Liver (tissue), 9 donors: ENCODE data around the gene ARHGEF10L. TPM values are rescaled to one million over a fixed set of nuclear protein-coding genes. Genes with fewer than 3 reads are reported as not detected.

Experiments used
- DNase-seq: peaks from one replicate; pipeline ENCODE4 v3.0.0-alpha.2; 2017; ENCODE audit warnings: low spot score
- H3K27ac ChIP-seq, 2 donors: one replicate each; pipeline ENCODE4 v1.7.0; 2013; ENCODE audit warnings: inconsistent platforms in 2 of 2, low read length in 2 of 2, control low read depth in 1 of 2, low read depth in 1 of 2, mild to moderate bottlenecking in 1 of 2
- H3K27me3 ChIP-seq, 4 donors: one replicate each; pipeline versions ENCODE4 v1.6.1 to v1.7.0; 2013; ENCODE audit warnings: low read length in 3 of 4, inconsistent platforms in 1 of 4, mild to moderate bottlenecking in 1 of 4, moderate library complexity in 1 of 4; ENCODE audit not compliant: control insufficient read depth in 4 of 4, insufficient read depth in 4 of 4
- H3K36me3 ChIP-seq, 4 donors: one replicate each; pipeline versions ENCODE4 v1.6.1 to v1.7.0; 2013; ENCODE audit warnings: low read length in 3 of 4, mild to moderate bottlenecking in 3 of 4, low read depth in 1 of 4, moderate library complexity in 1 of 4; ENCODE audit not compliant: control insufficient read depth in 4 of 4, insufficient read depth in 3 of 4
- H3K4me1 ChIP-seq, 4 donors: one replicate each; pipeline versions ENCODE4 v1.6.1 to v1.7.0; 2013; ENCODE audit warnings: low read length in 3 of 4, mild to moderate bottlenecking in 3 of 4, moderate library complexity in 1 of 4; ENCODE audit not compliant: control insufficient read depth in 4 of 4, insufficient read depth in 4 of 4
- H3K4me3 ChIP-seq, 3 donors: one replicate each; pipeline versions ENCODE4 v1.6.1 to v1.7.0; 2013; ENCODE audit warnings: low read length in 3 of 3, control low read depth in 1 of 3, low read depth in 1 of 3, mild to moderate bottlenecking in 1 of 3
- H3K9ac ChIP-seq, 2 donors: one replicate each; pipeline ENCODE4 v1.7.0; 2013; ENCODE audit warnings: low read length in 2 of 2, mild to moderate bottlenecking in 2 of 2, moderate library complexity in 2 of 2, control low read depth in 1 of 2, low read depth in 1 of 2
- H3K9me3 ChIP-seq, 4 donors: one replicate each; pipeline versions ENCODE4 v1.6.1 to v1.7.0; 2013; ENCODE audit warnings: low read length in 3 of 4; ENCODE audit not compliant: control insufficient read depth in 4 of 4
- EGR1 ChIP-seq, 2 donors: IDR thresholded peaks; 2 replicates each; pipeline ENCODE4 v1.6.1; 2016 to 2018; ENCODE audit warnings: antibody characterized with exemption in 2 of 2, low read depth in 2 of 2
- FOXA1 ChIP-seq: IDR thresholded peaks from 2 replicates; pipeline ENCODE4 v1.6.1; 2016; ENCODE audit warnings: antibody characterized with exemption
- FOXA2 ChIP-seq: IDR thresholded peaks from 2 replicates; pipeline ENCODE4 v1.6.1; 2016; ENCODE audit warnings: antibody characterized with exemption
- GABPA ChIP-seq, 2 donors: IDR thresholded peaks in 1 of 2; conservative IDR thresholded peaks in 1 of 2; 2 replicates each; pipeline ENCODE4 v1.6.1; 2016; ENCODE audit warnings: antibody characterized with exemption in 2 of 2, mild to moderate bottlenecking in 1 of 2, moderate library complexity in 1 of 2
- HNF4A ChIP-seq, 2 donors: conservative IDR thresholded peaks; 2 replicates each; pipeline ENCODE4 v1.6.1; 2016; ENCODE audit warnings: antibody characterized with exemption in 2 of 2, mild to moderate bottlenecking in 2 of 2
- HNF4G ChIP-seq: IDR thresholded peaks from 2 replicates; pipeline ENCODE4 v1.6.1; 2016; ENCODE audit warnings: antibody characterized with exemption
- JUND ChIP-seq, 2 donors: IDR thresholded peaks; 2 replicates each; pipeline ENCODE4 v1.6.1; 2016; ENCODE audit warnings: antibody characterized with exemption in 2 of 2
- MAX ChIP-seq: IDR thresholded peaks from 2 replicates; pipeline ENCODE4 v1.6.1; 2016; ENCODE audit warnings: antibody characterized with exemption
- NR2F2 ChIP-seq: IDR thresholded peaks from 2 replicates; pipeline ENCODE4 v1.6.1; 2016; ENCODE audit warnings: antibody characterized with exemption
- RAD21 ChIP-seq, 2 donors: IDR thresholded peaks; 2 replicates each; pipeline ENCODE4 v1.6.1; 2016; ENCODE audit warnings: antibody characterized with exemption in 2 of 2, mild to moderate bottlenecking in 2 of 2
- RXRA ChIP-seq, 2 donors: IDR thresholded peaks; 2 replicates each; pipeline ENCODE4 v1.6.1; 2017 to 2018; ENCODE audit warnings: antibody characterized with exemption in 2 of 2, mild to moderate bottlenecking in 1 of 2
- SP1 ChIP-seq: IDR thresholded peaks from 2 replicates; pipeline ENCODE4 v1.6.1; 2018; ENCODE audit warnings: antibody characterized with exemption, mild to moderate bottlenecking
- TAF1 ChIP-seq: conservative IDR thresholded peaks from 2 replicates; pipeline ENCODE4 v1.6.1; 2016; ENCODE audit warnings: antibody characterized with exemption, mild to moderate bottlenecking
- YY1 ChIP-seq: IDR thresholded peaks from 2 replicates; pipeline ENCODE4 v1.6.1; 2016; ENCODE audit warnings: antibody characterized with exemption, mild to moderate bottlenecking
- ZBTB33 ChIP-seq: IDR thresholded peaks from 2 replicates; pipeline ENCODE4 v1.6.1; 2016; ENCODE audit warnings: antibody characterized with exemption
- WGBS: extraction: QIAGEN DNeasy Blood & Tissue Kit; methylation state at CpG from one replicate; pipeline ENCODE4 v1.1.7; 2013; 5-methylcytosine and 5-hydroxymethylcytosine counted together
- polyA plus RNA-seq, 2 donors: library from polyadenylated mRNA; stranded (reverse) in 1 of 2; unstranded in 1 of 2; fragments of 200-250 nt in 1 of 2; fragments of >200 nt in 1 of 2; fragmentation: Nextera tagmentation in 1 of 2; extraction: Ambion mirVana in 1 of 2; gene quantifications; one replicate each; pipeline versions ENCODE4 v1.2.1 to v1.2.3, GENCODE V29; 2013 to 2015
- total RNA-seq, 2 donors: library from RNA; depleted of rRNA; stranded (reverse); fragments of >200 nt; gene quantifications; one replicate each; pipeline ENCODE4 v1.2.3, GENCODE V29; 2014
- TF ChIP-seq, protein P1 (sequence below): IDR thresholded peaks from 2 replicates; pipeline ENCODE4 v1.6.1; 2016; ENCODE audit warnings: antibody characterized with exemption, mild to moderate bottlenecking
- TF ChIP-seq, protein P2 (sequence below): fragments of 150-350 bp; IDR thresholded peaks from 2 replicates; pipeline ENCODE4 v1.5.1; 2017; ENCODE audit warnings: improper control_type of control experiment, low read depth, low read length; ENCODE audit not compliant: missing input control
- TF ChIP-seq, protein P3 (sequence below): IDR thresholded peaks from 2 replicates; pipeline ENCODE4 v1.6.1; 2016; ENCODE audit warnings: antibody characterized with exemption
- donor health status: healthy.
- donor health status: healthy.
- donor health status: healthy.
- donor health status: healthy.
- donor health status: healthy.

Gene ARHGEF10L
- total and polyA plus RNA-seq, 4 donors = 26.3 to 169 (median 57.5) TPM

DNA sequence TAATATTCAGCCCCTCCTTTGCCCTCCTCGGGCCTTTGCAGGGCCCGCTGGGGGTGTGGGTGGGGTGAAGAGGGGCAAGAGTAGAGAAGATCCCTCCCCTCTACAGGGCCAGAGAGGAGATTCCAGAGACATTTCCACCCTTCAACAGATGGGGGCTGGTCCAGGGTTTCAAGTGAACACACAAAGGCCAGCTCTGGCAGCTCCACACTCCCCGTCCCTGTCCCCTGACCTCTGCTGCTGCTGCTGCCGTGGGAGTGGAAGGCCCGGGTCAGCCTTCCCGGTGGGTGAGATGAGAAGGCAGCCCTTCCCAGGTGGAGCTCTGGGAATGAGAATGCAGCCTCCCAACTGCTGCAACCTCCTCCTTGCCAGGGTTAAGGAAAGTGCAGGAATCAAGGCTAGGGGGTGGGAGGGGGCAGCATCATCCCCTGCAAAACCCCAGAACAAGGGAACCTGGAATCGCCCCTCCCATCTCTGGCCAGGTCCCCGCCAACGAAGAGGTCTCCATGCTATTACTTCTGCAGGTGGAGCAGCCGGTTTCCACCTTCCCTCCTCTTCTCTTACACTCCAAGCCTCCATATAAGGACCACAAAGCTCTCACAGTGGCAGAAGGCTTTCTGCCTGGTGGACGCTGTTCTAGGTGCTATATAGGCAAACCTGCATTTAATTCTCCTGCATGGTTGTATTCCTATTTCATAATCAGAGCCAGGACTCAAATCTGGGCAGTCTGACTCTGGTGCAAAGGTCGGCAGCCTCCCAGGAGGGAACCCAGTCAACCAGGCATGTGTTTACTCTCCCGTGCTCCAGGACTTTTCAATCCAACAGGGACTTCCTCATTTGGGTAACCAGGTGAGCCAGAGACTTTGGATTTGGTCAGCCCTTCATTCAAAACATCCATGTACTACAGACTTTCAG is 22.9 kb upstream of the ARHGEF10L start:
- Histone ChIP-seq H3K4me1 (peaks cover 10 to 18% (median 15%) of the 10 kb centered on the region in 4 donors), H3K9ac (no peak overlapping the region), H3K9me3 (no peaks in the 10 kb centered on the region), H3K4me3 (no peak overlapping the region), H3K36me3 (no peaks in the 10 kb centered on the region), H3K27me3 (no peaks in the 10 kb centered on the region), H3K27ac (peak overlapping the region; percentile 70 to 72)
- TF ChIP-seq, protein P1, sequence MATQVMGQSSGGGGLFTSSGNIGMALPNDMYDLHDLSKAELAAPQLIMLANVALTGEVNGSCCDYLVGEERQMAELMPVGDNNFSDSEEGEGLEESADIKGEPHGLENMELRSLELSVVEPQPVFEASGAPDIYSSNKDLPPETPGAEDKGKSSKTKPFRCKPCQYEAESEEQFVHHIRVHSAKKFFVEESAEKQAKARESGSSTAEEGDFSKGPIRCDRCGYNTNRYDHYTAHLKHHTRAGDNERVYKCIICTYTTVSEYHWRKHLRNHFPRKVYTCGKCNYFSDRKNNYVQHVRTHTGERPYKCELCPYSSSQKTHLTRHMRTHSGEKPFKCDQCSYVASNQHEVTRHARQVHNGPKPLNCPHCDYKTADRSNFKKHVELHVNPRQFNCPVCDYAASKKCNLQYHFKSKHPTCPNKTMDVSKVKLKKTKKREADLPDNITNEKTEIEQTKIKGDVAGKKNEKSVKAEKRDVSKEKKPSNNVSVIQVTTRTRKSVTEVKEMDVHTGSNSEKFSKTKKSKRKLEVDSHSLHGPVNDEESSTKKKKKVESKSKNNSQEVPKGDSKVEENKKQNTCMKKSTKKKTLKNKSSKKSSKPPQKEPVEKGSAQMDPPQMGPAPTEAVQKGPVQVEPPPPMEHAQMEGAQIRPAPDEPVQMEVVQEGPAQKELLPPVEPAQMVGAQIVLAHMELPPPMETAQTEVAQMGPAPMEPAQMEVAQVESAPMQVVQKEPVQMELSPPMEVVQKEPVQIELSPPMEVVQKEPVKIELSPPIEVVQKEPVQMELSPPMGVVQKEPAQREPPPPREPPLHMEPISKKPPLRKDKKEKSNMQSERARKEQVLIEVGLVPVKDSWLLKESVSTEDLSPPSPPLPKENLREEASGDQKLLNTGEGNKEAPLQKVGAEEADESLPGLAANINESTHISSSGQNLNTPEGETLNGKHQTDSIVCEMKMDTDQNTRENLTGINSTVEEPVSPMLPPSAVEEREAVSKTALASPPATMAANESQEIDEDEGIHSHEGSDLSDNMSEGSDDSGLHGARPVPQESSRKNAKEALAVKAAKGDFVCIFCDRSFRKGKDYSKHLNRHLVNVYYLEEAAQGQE = peak; percentile 75
- TF ChIP-seq ZBTB33 (peak; percentile 83), JUND (IDR thresholded peaks at IDR 0.05) (peak; percentile 64 to 80), GABPA (IDR thresholded peaks at IDR 0.05 in 1 of 2, conservative IDR thresholded peaks at IDR 0.05 in 1 of 2) (no peak), HNF4G (peak; percentile 93), TAF1 (no peak), SP1 (peak; percentile 94), RAD21 (IDR thresholded peaks at IDR 0.05) (peak; percentile 59 to 68), EGR1 (IDR thresholded peaks at IDR 0.05; ENCODE audit: low read depth in 2 of 2) (peak in 1 of 2 donors; percentile 64), RXRA (IDR thresholded peaks at IDR 0.05) (peak; percentile 91 to 97), NR2F2 (no peak), YY1 (peak; percentile 66), MAX (peak; percentile 97), HNF4A (conservative IDR thresholded peaks at IDR 0.05) (peak; percentile 98), FOXA2 (peak; percentile 75), FOXA1 (peak; percentile 75)
- TF ChIP-seq, protein P2, sequence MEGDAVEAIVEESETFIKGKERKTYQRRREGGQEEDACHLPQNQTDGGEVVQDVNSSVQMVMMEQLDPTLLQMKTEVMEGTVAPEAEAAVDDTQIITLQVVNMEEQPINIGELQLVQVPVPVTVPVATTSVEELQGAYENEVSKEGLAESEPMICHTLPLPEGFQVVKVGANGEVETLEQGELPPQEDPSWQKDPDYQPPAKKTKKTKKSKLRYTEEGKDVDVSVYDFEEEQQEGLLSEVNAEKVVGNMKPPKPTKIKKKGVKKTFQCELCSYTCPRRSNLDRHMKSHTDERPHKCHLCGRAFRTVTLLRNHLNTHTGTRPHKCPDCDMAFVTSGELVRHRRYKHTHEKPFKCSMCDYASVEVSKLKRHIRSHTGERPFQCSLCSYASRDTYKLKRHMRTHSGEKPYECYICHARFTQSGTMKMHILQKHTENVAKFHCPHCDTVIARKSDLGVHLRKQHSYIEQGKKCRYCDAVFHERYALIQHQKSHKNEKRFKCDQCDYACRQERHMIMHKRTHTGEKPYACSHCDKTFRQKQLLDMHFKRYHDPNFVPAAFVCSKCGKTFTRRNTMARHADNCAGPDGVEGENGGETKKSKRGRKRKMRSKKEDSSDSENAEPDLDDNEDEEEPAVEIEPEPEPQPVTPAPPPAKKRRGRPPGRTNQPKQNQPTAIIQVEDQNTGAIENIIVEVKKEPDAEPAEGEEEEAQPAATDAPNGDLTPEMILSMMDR = no peak
- TF ChIP-seq, protein P3, sequence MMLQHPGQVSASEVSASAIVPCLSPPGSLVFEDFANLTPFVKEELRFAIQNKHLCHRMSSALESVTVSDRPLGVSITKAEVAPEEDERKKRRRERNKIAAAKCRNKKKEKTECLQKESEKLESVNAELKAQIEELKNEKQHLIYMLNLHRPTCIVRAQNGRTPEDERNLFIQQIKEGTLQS = peak; percentile 55
- 12% methylated on average over 13 of the region's 13 CpGs for WGBS
- DNase-seq = peak; percentile 46
